H9 (cell line): ENCODE results near the gene NCEH1. TPM values are rescaled to one million over a fixed set of nuclear protein-coding genes. Genes with fewer than 3 reads are reported as not detected.

Experiments used
- DNase-seq: peaks from one replicate; pipeline ENCODE4 v3.0.0-alpha.2; 2017
- H2AFZ ChIP-seq: one replicate; pipeline ENCODE4 v1.6.1; 2013; ENCODE audit warnings: mild to moderate bottlenecking, low read length, control low read depth, moderate library complexity
- H2AK5ac ChIP-seq: 2 replicates; pipeline ENCODE4 v1.6.1; 2013; ENCODE audit warnings: low read length, control low read depth, mixed read lengths; ENCODE audit not compliant: insufficient read length
- H2BK120ac ChIP-seq: one replicate; pipeline ENCODE4 v1.6.1; 2013; ENCODE audit warnings: low read depth, mild to moderate bottlenecking, low read length, control low read depth, inconsistent platforms; ENCODE audit not compliant: poor library complexity, severe bottlenecking
- H2BK12ac ChIP-seq: 2 replicates; pipeline ENCODE4 v1.6.1; 2013; ENCODE audit warnings: low read length, control low read depth, mixed read lengths, low read depth; ENCODE audit not compliant: insufficient read length
- H2BK15ac ChIP-seq: 2 replicates; pipeline ENCODE4 v1.6.1; 2013; ENCODE audit warnings: low read depth, low read length, control low read depth
- H2BK20ac ChIP-seq: one replicate; pipeline ENCODE4 v1.6.1; 2013; ENCODE audit warnings: low read depth, mild to moderate bottlenecking, low read length, control low read depth, inconsistent platforms; ENCODE audit not compliant: poor library complexity, severe bottlenecking
- H2BK5ac ChIP-seq: 2 replicates; pipeline ENCODE4 v1.6.1; 2013; ENCODE audit warnings: low read length, control low read depth, mixed read lengths; ENCODE audit not compliant: insufficient read length
- H3K14ac ChIP-seq: 2 replicates; pipeline ENCODE4 v1.6.1; 2013; ENCODE audit warnings: low read length, control low read depth; ENCODE audit not compliant: insufficient read depth
- H3K18ac ChIP-seq: 2 replicates; pipeline ENCODE4 v1.6.1; 2013; ENCODE audit warnings: low read depth, mild to moderate bottlenecking, mixed read lengths, low read length, control low read depth; ENCODE audit not compliant: insufficient read length
- H3K23ac ChIP-seq: 2 replicates; pipeline ENCODE4 v1.6.1; 2013; ENCODE audit warnings: low read length, control low read depth, mixed read lengths, low read depth; ENCODE audit not compliant: insufficient read length
- H3K23me2 ChIP-seq: 2 replicates; pipeline ENCODE4 v1.6.1; 2013; ENCODE audit warnings: low read depth, mild to moderate bottlenecking, mixed read lengths, low read length, control low read depth; ENCODE audit not compliant: insufficient read length, poor library complexity, severe bottlenecking
- H3K27ac ChIP-seq: 2 replicates; pipeline ENCODE4 v1.5.1; 2013; ENCODE audit warnings: low read length, control low read depth, mixed read lengths, low read depth; ENCODE audit not compliant: insufficient read length
- H3K27me3 ChIP-seq: 2 replicates; pipeline ENCODE4 v1.6.1; 2013; ENCODE audit warnings: low read length, control low read depth, inconsistent platforms; ENCODE audit not compliant: insufficient read depth
- H3K4ac ChIP-seq: 2 replicates; pipeline ENCODE4 v1.6.1; 2013; ENCODE audit warnings: low read depth, mild to moderate bottlenecking, control low read depth, inconsistent platforms, low read length, moderate library complexity
- H3K4me1 ChIP-seq: 2 replicates; pipeline ENCODE4 v1.6.1; 2013; ENCODE audit warnings: low read length, control low read depth, inconsistent platforms; ENCODE audit not compliant: insufficient read depth
- H3K4me2 ChIP-seq: 2 replicates; pipeline ENCODE4 v1.6.1; 2013; ENCODE audit warnings: low read length, control low read depth, mixed read lengths; ENCODE audit not compliant: insufficient read length, insufficient read depth
- H3K56ac ChIP-seq: 2 replicates; pipeline ENCODE4 v1.6.1; 2013; ENCODE audit warnings: low read depth, mild to moderate bottlenecking, mixed read lengths, low read length, control low read depth; ENCODE audit not compliant: insufficient read length
- H3K79me1 ChIP-seq: 2 replicates; pipeline ENCODE4 v1.6.1; 2013; ENCODE audit warnings: low read depth, mild to moderate bottlenecking, moderate library complexity, low read length, control low read depth, inconsistent platforms; ENCODE audit not compliant: insufficient read depth, poor library complexity, severe bottlenecking
- H3K79me2 ChIP-seq: 2 replicates; pipeline ENCODE4 v1.6.1; 2013; ENCODE audit warnings: low read length, control low read depth, inconsistent platforms; ENCODE audit not compliant: insufficient read depth
- H3K9ac ChIP-seq: 2 replicates; pipeline ENCODE4 v1.6.1; 2013; ENCODE audit warnings: low read length, control low read depth, mixed read lengths; ENCODE audit not compliant: insufficient read length; ENCODE audit errors: extremely low read depth
- H3K9me3 ChIP-seq: one replicate; pipeline ENCODE4 v1.6.1; 2013; ENCODE audit warnings: low read depth, low read length, inconsistent platforms; ENCODE audit not compliant: control insufficient read depth
- H3T11ph ChIP-seq: one replicate; pipeline ENCODE4 v1.6.1; 2013; ENCODE audit warnings: mild to moderate bottlenecking, low read length, control low read depth, inconsistent platforms
- H4K20me1 ChIP-seq: one replicate; pipeline ENCODE4 v1.6.1; 2013; ENCODE audit not compliant: control insufficient read depth, insufficient read length, insufficient read depth
- H4K5ac ChIP-seq: 2 replicates; pipeline ENCODE4 v1.6.1; 2013; ENCODE audit warnings: low read depth, mild to moderate bottlenecking, mixed read lengths, low read length, control low read depth; ENCODE audit not compliant: insufficient read length
- H4K8ac ChIP-seq: replicated peaks from 2 replicates; pipeline ENCODE4 v1.6.1; 2013; ENCODE audit warnings: low read length, control low read depth, mixed read lengths, low read depth; ENCODE audit not compliant: insufficient read length
- H4K91ac ChIP-seq: 2 replicates; pipeline ENCODE4 v1.6.1; 2013; ENCODE audit warnings: low read depth, mild to moderate bottlenecking, moderate library complexity, mixed read lengths, low read length, control low read depth; ENCODE audit not compliant: insufficient read length
- H3K27ac Mint-ChIP-seq, 3 experiments: 2 replicates in 2 of 3; 3 replicates in 1 of 3; pipeline ENCODE4 v1.8.0; 2020 to 2021; ENCODE audit warnings: mixed read lengths in 3 of 3, mild to moderate bottlenecking in 1 of 3, moderate library complexity in 1 of 3
- H3K27me3 Mint-ChIP-seq: 2 replicates; pipeline ENCODE4 v1.8.0; 2021; ENCODE audit warnings: low read depth, mild to moderate bottlenecking, moderate library complexity, mixed read lengths
- H3K36me3 Mint-ChIP-seq, 3 experiments: 2 replicates in 2 of 3; 3 replicates in 1 of 3; pipeline ENCODE4 v1.8.0; 2020 to 2021; ENCODE audit warnings: low read depth in 3 of 3, mixed read lengths in 3 of 3; ENCODE audit not compliant: insufficient read depth in 1 of 3
- H3K4me1 Mint-ChIP-seq, 2 experiments: 2 replicates each; pipeline ENCODE4 v1.8.0; 2020; ENCODE audit warnings: mixed read lengths in 2 of 2
- H3K4me3 Mint-ChIP-seq, 2 experiments: 2 replicates in 1 of 2; 3 replicates in 1 of 2; pipeline ENCODE4 v1.8.0; 2020 to 2021; ENCODE audit warnings: mild to moderate bottlenecking in 2 of 2, mixed read lengths in 2 of 2, moderate library complexity in 1 of 2
- H3K9me3 Mint-ChIP-seq, 2 experiments: 2 replicates in 1 of 2; 3 replicates in 1 of 2; pipeline ENCODE4 v1.8.0; 2020; ENCODE audit warnings: mild to moderate bottlenecking in 2 of 2, mixed read lengths in 2 of 2, moderate library complexity in 1 of 2
- CTCF ChIP-seq: fragments of 200-600 bp; sonication (generic); conservative IDR thresholded peaks from 3 replicates; pipeline ENCODE4 v1.8.0; 2021; ENCODE audit warnings: antibody characterized with exemption, mild to moderate bottlenecking
- WGBS: extraction: QIAGEN DNeasy Blood & Tissue Kit; methylation state at CpG from one replicate; pipeline ENCODE4 v1.1.7; 2013; ENCODE audit warnings: missing lambda C conversion rate, low lambda C conversion rate, mixed read lengths; ENCODE audit not compliant: insufficient read length; ENCODE audit errors: extremely low coverage; 5-methylcytosine and 5-hydroxymethylcytosine counted together
- total RNA-seq: library from RNA; stranded (reverse); gene quantifications from 2 replicates; pipeline ENCODE4 v1.2.1, GENCODE V29; 2021

NCEH1 gene
- total RNA-seq, 1 experiment from 2014 or later: 2.3 TPM

- no peak overlapping the region for H2BK120ac ChIP-seq
- H3K4me1 Mint-ChIP-seq: peaks cover 0 to 2% of the 10 kb centered on the region in 2 experiments; a peak in 1 of 4 replicates
Measured at GRCh38 chr3:172598904-172599303, 112.0 kb downstream of the NCEH1 start.

More at GRCh38 chr3:172598904-172599303, 112.0 kb downstream of the NCEH1 start:
- Histone ChIP-seq H3K79me1 (no peaks in the 10 kb centered on the region), H3K9me3 (no peaks in the 10 kb centered on the region), H2BK12ac (no peak overlapping the region), H2AK5ac (no peak overlapping the region), H3K23ac (no peak overlapping the region), H3K79me2 (no peaks in the 10 kb centered on the region), H4K91ac (no peak overlapping the region), H3K56ac (no peak overlapping the region), H4K5ac (no peak overlapping the region), H3K4ac (no peak overlapping the region), H3K4me2 (no peak overlapping the region), H3K4me1 (no peaks in the 10 kb centered on the region), H3K27me3 (no peaks in the 10 kb centered on the region), H4K20me1 (no peaks in the 10 kb centered on the region), H2BK15ac (no peak overlapping the region), H3K14ac (no peak overlapping the region), H4K8ac (no peak overlapping the region), H2BK5ac (no peak overlapping the region), H3K23me2 (no peaks in the 10 kb centered on the region), H3K9ac (no peak overlapping the region), H2AFZ (no peak overlapping the region), H3K27ac (no peak overlapping the region), H3K18ac (no peak overlapping the region), H3T11ph (no peak overlapping the region), H2BK20ac (no peak overlapping the region)
- Mint-ChIP-seq H3K9me3 (no peaks in the 10 kb centered on the region; a peak in 1 of 5 replicates), H3K27me3 (no peaks in the 10 kb centered on the region), H3K4me3 (no peak overlapping the region), H3K36me3 (0 out of 7 replicates have a peak, but pooled peaks cover 0 to under 1% (median 0%) of the 10 kb centered on the region in 3 experiments), H3K27ac (no peak overlapping the region; a peak in 1 of 7 replicates)
- no CpG with 5 or more reads among the region's 3 CpGs for WGBS
- TF ChIP-seq CTCF: no peak
- DNase-seq: no peak
